HTERT RPE-1 (cell line): ENCODE measurements around the gene KMT2B.

Experiments
- in situ Hi-C: fragments of 300-500 bp; cut with MboI; formaldehyde crosslinking; loops from 4 replicates; pipeline ENCODE4 v1.14.3; 2020; ENCODE audit warnings: low sequenced_read_pairs

The KMT2B gene

GRCh38 chr19:35740108-35740422, 22.3 kb downstream of the KMT2B start:
- in situ Hi-C loops: no loop called here

- in situ Hi-C loops: no loop called here
Measured at GRCh38 chr19:35740423-35741202, 22.8 kb downstream of the KMT2B start.

GRCh38 chr19:35741203-35741515, 23.4 kb downstream of the KMT2B start:
- in situ Hi-C loops: no loop called here

GRCh38 chr19:35742121-35742724, 24.4 kb downstream of the KMT2B start, which contains the start of gene IGFLR1:
Gene IGFLR1 (minus strand): TSS chr19:35742452. CDS start chr19:35741180, 1,272 bp downstream.
- in situ Hi-C loops: no loop called here

- in situ Hi-C loops: no loop called here
Measured at GRCh38 chr19:35743640-35744429, 26.0 kb downstream of the KMT2B start.

- in situ Hi-C loops: no loop called here
Measured at GRCh38 chr19:35744430-35745327, 26.9 kb downstream of the KMT2B start.

- in situ Hi-C loops: no loop called here
Measured at GRCh38 chr19:35745328-35746086, 27.7 kb downstream of the KMT2B start, which contains the start of the genes PSENEN and U2AF1L4. Gene PSENEN (plus strand): TSS chr19:35745651. CDS start chr19:35745931, 280 bp downstream. Gene U2AF1L4 (minus strand): TSS chr19:35745418. CDS start chr19:35745391, 27 bp downstream.

GRCh38 chr19:35746087-35746462, 28.3 kb downstream of the KMT2B start:
- in situ Hi-C loops: no loop called here

GRCh38 chr19:35746531-35746930, 28.7 kb downstream of the KMT2B start:
- in situ Hi-C loops: no loop called here

- in situ Hi-C loops: no loop called here
Measured at GRCh38 chr19:35748106-35749020, 30.6 kb downstream of the KMT2B start, which contains the start of gene LIN37. Gene LIN37 (plus strand): TSS chr19:35748576. CDS start chr19:35748725, 149 bp downstream.

- in situ Hi-C loops: no loop called here
Measured at GRCh38 chr19:35750167-35750566, 32.4 kb downstream of the KMT2B start.

- in situ Hi-C loops: no loop called here
Measured at GRCh38 chr19:35751839-35752745, 34.3 kb downstream of the KMT2B start.

GRCh38 chr19:35752746-35753350, 35.0 kb downstream of the KMT2B start:
- in situ Hi-C loops: no loop called here

GRCh38 chr19:35753634-35754369, 36.0 kb downstream of the KMT2B start:
- in situ Hi-C loops: no loop called here

GRCh38 chr19:35754370-35755130, 36.7 kb downstream of the KMT2B start:
- in situ Hi-C loops: no loop called here

GRCh38 chr19:35755131-35755549, 37.3 kb downstream of the KMT2B start:
- in situ Hi-C loops: no loop called here
